Measurements from ENCODE around the gene SCG2. TPM values are rescaled to one million over a fixed set of nuclear protein-coding genes. Genes with fewer than 3 reads are reported as not detected.
"Not testable (repeated sequence)": the region's sequence is repeated elsewhere in the genome, so short reads cannot be mapped to it uniquely, and the experiment has no call there.

Gene SCG2
- total RNA-seq, 1 experiment from 2014 or later = 2.2 TPM

DNA sequence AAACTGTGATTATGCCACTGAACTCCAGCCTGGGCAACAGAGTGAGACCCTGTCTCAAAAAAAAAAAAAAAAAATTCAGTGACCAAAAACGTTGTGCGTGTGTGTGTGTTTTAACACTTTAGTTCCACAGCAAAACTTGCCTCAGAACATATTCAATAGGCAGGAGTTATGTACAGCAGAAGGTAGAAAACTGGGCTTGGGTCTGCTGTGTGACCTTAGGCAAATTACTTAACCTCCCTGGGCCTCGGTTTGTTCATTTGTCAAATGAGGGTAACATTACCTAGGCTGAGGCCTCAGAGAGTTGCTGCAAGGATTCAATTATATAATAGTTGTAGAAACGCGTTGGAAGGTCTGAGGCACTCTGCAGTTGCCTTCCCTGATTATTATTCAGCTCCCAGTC is 10.3 kb upstream of the SCG2 start:
- DNase-seq (ENCODE audit: low spot score) = no peak

DNA sequence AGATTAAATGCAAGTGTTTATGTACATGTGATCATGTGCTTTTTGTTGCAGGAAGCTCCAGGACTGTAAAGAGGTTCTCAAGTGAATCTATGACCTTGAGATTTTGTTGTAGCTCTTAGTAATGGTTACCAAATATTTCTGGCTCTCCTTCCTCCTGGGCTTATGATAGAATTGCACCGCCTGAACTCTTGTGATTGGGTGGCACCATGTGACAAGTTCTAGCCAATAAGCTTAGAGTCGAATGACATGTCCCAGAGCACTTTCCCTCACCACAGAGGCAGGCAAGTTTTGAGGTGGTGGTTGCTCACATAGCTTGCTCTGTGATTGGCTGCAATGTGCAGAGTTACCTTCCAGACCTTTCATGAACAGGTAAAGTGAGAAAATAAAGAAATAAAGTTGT is 8.9 kb upstream of the SCG2 start:
- DNase-seq (ENCODE audit: low spot score) = no peak

DNA sequence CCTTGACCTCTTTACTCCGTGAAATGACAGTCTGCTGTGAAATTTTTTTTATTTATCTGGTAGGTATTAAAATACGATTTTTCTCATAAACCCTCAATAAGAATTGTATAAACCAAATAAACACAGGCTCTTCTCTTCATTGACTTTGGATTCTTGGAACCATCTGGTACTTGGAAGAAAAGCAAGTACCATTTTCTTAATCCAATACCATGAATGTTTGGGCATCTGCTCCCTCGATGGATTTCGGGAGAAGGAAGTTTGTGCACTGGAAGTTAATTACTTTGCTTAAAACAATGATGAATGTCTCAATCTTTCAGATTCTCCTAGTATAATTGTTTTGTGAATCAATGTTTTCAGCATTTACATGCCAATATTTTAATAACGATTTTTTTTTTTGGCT is 5.3 kb upstream of the SCG2 start:
- DNase-seq (ENCODE audit: low spot score) = no peak

DNA sequence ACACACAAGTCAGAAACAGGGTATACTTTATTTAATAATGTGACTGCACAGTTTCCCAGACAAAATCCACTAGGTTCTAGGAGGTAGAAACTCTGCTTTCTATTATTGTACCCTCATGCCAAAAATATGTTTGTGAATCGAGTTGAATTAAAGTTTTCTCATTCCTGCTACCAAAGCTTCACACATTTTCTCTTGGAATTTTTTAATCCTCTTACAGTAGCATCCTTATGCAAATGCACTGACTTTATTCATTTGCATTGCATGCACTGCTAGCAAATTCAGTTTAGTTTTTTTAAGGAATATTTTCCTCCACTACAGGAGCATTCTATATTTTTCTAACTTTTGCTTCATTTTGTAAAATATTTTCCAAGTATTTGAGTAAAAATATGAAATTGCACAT is 4.8 kb upstream of the SCG2 start:
- no peak for DNase-seq (ENCODE audit: low spot score)

DNA sequence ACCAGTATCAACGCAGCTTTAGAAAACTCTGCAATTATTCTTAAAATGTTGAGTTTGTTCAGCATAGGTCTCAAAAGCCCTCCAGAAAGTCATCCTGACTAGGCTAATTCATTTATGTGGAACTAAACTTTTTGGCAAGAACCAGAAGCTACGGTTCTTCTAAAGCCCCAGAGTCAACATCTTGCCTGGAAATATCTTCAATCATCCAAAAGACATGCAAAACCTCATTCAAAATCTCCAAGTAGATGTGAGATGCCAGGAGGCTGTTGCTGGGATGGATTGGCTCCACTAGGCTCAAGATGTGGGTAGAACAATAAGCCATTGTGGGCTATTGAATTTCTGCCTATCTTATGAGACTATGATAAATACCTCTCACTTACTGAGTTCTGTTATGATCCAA is 2.1 kb upstream of the SCG2 start:
- DNase-seq (ENCODE audit: low spot score) = no peak

DNA sequence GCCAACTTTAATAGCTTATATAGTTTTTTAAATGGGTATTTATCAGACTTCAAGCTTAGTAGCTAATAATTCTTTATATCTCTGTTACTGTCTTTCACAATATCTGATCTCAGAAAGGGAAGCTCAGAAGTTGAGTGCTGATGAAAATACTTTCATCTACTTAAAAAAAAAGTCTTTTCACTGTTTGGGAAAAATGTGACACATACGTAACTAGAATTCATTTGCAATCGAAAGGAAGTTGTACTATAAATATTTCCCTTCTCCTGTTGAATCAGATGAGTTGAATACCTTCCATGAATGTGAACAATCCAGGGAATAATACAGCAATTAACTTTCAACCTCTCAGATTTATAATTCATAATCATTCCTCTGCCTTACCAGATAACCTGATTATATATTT is 811 bp upstream of the SCG2 start:
- no peak for DNase-seq (ENCODE audit: low spot score)

DNA sequence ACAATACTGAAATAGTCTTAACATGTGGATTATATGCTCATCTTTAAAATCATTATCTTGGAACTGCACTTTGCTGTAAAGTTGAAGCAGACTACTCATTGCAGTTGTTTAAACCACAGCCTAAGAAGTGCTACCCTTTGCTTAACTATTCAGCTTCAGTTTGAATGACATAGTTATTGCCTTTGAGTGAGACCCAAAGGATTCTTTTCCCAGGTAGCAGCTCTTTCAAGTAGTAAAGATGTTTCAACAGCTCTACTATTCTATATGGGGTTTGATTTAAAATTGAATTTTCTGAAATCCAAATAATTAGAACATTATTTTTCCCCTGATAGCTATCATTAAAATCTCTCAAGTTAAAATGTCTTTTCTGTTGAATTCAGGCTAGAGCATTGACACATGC is 1.1 kb downstream of the SCG2 start:
- no peak for DNase-seq (ENCODE audit: low spot score)

DNA sequence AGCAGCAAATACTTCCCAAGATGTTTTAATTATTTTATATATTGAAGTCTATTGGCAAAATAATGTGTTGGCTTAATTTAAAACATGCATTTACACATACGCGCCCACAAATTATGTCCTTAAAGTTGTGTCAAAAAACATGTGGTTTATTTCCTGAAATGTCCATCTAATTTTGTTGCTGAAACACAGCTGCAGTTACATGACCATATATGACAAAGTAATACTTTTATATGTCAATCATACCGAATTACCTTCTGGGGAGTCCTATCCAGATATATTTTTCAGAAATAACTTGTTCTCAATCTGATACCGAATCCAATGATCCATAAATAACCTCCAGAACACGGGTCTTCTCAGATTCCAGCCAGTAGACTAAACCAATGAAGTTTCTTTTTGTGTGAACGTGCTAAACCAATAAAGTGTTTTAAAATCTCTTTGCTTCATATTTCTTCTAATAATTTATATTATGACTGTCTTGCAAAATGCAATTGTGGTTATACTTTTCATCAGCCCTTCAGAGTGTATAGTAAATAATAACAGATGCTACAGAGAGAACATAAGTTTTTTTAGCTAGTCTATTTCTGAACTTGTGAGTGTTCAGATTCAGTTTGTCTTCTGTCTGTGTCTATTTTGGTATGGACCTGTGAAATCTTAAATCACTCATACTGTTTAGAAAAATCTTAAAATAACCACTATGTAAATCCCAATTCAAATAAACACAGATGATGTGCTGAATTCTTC is 2.4 kb downstream of the SCG2 start:
- DNase-seq (ENCODE audit: low spot score) = no peak

DNA sequence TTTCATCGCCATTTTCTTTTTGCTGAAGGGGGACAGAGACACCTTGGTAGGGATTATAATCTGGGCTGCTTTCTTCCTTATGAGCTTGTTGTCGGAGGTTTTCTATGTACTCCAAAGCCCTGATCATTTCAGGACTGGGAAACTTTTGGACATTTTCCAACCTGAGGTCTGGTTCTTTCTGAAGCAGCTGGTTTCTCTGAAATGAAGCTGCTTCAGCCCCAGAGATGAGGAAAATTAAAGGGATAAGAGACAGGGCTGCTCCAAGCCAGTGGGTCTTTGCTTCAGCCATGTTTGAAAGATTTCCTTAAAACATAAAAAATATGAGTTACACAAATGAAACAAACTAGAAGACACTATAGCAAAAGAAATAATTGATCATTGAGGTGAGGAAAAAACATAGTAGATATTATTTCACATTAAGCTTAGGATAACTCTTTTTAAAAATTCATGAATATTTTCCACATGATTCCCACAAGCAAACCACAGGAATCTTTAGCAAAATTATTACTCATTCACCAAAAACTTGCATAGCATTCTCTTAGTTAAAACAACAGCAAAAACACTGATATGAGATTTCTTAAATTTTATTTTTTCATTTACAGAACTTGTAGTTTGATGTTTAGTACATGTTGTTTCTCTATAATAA is 3.0 kb downstream of the SCG2 start:
- DNase-seq (ENCODE audit: low spot score) = peak; percentile 60

DNA sequence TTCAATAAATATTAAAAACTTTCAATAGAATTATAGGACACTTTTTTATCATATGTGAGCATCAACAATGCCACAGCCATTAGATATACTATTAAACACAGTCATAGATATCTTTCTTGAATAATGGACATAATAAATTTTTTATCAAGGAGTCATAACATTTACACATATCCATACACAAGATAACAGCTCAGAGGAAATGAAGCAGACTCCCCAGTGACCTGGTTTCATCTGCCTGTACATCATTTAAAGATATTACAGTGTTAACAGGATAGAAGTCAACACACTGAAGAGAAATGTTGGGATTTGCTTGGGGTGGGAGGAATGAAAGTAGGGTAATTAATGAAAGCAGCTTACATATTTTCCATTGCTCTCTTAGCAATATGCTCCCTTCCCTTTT is 5.1 kb downstream of the SCG2 start:
- DNase-seq (ENCODE audit: low spot score) = no peak

DNA sequence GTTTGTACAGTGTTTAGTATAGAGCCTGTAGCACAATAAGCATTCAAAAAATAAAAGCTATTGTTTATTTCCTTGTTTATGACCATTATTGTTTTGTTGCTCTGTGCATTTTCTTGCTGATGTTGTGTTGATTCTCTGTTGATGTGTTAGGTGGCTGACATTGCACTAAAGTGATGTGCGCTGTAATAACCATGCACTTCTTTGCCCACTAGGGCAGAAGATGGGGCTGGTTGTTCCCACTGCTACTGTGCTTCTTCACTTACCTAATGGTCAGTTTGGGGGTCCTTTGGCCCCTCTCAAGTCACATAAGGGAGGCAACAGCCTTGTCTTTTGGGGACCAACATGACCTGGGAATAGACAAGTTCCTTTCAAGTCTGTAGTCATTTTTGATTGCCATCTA is 6.0 kb downstream of the SCG2 start:
- DNase-seq (ENCODE audit: low spot score) = no peak

DNA sequence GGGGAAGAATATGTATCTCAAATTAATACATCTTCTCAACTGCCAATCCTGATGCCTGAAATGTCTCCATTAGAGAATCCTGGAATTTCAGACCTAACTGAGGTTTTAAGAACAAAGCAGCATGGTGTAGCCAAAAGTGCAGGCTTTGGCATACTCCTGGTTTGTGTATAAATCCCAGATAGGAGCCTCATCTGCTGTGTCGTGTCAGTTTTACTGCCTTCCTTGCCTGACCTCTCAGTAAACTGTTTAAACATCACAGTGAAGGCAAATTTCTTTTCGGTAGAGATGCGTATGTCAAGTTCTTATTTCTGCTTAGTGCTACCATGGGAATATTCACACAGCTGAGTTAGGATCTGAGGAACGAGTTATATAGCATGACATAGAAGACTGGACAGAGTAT is 7.3 kb downstream of the SCG2 start:
- no peak for DNase-seq (ENCODE audit: low spot score)

DNA sequence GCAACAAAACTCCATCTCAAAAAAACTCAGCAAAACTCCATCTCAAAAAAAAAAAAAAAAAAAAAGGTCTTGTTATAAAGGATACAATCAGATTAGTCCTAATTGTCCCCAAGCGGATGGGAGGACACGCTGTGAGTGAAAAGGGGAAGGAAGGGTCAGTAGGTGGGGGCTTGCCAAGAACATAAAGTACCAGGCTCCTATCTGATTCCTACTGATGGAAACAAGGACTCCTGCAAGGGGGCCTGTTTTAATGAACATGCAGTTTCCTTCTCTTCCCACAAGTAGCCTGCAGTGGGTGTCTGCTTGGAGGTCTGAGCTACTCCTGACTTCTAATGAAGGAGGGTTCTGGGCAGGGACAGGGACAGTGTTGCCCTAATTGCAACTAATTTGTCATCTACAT is 7.9 kb downstream of the SCG2 start:
- DNase-seq (ENCODE audit: low spot score) = no peak

DNA sequence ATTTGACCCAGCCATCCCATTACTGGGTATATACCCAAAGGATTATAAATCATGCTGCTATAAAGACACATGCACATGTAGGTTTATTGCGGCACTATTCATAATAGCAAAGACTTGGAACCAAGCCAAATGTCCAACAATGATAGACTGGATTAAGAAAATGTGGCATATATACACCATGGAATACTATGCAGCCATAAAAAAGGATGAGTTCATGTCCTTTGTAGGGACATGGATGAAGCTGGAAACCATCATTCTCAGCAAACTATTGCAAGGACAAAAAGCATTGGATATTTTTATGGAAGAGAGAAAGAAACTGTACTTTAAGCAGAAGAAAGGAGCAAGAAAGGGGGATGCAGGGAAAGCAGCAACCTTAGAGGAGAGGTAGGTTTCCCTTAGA is 9.5 kb downstream of the SCG2 start:
- not testable (repeated sequence) for DNase-seq (ENCODE audit: low spot score)

DNA sequence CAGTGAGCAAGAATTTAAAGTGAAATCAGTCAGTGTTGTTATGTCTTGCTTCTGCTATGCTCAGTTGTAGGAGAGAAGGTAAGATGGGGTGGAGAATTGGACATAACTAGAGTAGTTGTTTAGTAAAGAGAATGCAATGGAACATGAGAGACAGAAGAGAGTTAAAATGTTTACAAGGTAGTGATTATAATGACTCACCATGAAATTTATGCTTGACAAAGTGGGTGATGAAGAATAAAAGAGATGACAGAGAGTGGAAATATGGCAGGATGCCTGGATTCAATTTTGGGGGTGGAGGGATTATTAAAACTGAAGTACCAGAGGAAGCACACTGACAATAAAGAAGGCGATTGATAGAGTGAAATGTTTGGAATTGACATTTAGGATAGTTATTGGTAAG is 10.6 kb downstream of the SCG2 start:
- DNase-seq (ENCODE audit: low spot score) = peak; percentile 43

DNA sequence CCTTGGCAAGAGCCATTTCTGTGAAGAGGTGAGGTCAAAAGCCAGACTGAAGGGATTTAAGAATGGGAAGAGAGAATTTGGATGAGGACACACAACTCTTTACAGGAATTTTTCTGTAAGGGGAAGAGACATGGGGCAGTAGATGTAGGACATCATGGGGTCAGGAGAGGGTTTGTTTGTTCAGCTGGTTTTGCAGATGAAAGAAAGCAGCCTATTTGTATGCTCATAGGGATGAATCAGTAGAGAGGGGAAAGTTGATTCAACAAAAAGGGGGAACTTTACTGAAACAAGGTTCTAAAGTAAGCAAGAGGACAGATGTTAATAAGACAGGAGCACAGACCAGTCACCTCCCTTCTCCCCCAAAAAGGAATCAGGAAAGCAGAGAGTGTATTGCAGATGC is 11.2 kb downstream of the SCG2 start:
- DNase-seq (ENCODE audit: low spot score) = peak; percentile 24

DNA sequence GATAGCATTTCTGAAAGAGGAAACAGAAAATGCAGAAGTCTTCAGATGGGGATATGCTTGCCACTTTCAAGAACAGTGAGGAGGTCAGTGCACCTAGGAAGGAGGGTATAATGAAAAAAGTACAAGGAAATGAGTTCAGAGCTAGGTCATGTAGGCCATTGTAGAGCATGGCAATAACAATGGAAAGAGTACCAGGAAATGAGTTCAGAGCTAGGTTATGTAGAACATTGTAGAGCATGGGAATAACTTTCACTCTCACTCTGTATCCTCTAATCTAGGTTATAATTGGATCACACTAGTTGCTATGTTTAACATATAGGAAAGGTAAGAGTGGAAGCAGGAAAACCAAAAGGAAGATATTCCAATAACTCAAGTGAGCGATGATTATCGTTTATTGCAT is 12.3 kb downstream of the SCG2 start:
- DNase-seq (ENCODE audit: low spot score) = no peak

DNA sequence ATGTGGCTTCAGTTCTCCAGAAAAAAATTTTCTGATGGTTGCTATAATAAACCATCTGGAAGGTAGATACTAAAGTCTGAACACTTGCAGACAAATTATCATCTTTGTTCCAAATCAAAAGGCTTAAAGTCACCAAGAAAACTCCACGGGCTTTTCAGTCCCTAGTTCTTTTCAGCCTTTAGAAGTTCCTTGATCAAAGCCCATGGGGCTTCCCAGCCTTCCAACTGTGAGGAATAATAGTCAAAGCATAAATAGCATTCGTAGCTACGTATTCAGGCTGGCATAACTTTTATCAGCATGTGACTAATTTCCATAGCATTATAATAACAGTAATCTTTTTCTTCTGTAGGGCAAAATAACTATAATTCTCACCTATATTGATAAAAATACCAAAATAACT is 13.9 kb downstream of the SCG2 start:
- DNase-seq (ENCODE audit: low spot score) = no peak

DNA sequence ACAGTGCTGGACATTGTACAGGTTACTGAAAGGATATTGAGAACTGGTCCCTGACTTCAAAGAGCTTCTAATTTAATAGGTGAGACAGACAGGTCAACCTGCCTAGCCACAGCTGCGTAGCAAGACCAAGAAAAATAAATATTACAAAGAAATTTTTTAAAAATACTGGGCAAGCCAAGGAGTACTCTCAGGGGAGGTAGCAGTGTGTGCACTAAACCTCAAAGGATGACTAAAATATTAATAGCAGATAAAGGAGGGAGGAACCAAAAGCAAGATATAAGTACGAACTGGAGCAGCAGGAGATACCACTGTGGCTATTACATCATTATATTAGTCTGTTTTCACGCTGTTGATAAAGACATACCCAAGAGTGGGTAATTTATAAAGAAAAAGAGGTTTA is 14.9 kb downstream of the SCG2 start:
- DNase-seq (ENCODE audit: low spot score) = no peak

DNA sequence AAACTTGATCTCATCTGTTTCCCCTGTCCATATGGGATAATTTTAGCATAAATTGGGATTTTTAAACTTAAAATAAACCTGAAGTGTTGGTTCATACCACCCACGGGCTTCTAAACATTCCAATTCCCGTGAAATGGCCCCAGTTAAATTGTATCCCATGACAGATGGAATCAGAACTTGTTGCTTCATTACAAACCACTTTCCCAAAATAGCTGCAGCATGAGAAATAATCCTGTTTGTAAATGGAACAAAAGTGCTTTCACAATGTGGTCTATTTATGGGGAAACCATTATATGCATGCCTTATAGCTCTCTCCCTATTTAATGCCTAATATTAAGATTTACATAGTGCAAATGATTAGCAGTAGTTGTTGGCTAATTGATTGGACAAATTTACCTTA is 15.9 kb downstream of the SCG2 start:
- no peak for DNase-seq (ENCODE audit: low spot score)

DNA sequence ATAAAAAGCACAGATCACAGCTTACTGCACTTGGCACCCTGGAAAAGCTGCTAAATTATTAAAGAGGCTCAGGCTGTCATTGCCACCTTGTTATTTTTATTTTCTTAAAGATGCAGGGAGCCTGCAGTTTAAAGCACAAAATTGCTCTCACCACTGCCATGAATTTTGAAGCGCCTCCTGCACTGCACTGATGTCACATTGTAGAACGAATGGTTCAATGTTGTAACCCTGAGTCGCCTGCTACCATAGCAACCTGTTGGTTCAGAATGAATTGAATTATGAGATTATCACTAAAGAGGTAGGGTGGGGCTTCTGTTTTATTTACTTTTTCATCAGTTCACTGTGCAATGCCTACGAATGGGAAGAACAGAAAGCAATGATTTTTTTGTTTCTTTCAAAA is 16.5 kb downstream of the SCG2 start:
- no peak for DNase-seq (ENCODE audit: low spot score)

DNA sequence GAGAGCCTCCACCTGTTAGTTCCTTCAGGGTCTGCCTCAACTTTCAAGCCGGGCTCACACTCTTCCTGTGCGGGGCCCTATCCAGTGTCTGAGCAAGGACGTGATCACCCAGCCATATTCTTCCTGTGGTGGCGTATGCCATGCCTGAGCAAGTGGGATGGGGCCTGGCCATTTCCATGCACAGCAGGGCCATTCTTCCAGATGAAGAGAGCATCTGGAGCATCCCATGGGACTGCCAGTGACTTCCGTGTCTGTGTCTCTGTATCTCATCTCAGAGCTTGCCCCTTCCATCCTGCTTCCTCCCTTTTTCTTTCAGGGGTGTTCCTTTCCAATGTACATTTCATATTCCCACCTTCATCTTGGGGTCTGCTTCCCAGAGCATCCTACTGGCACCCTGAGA is 20.2 kb downstream of the SCG2 start:
- no peak for DNase-seq (ENCODE audit: low spot score)

DNA sequence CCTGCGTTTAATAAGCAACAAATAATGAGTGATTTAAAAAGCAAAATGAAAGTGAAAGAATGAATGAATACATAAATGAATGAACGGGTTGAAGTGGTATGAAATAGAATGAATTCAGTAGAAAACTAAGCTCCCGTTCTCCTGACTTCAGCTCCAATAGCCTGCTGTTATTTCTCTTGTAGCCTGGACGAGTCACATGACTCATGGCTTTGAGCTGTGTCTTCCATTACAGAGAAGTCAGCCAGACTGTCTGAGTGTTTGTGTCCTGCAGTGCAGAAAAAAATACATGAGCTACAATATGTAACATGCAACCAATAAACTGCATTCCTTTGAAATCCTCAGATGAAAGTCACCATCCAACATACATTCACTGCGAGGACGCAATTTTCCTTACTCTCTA is 21.2 kb downstream of the SCG2 start:
- peak; percentile 44 for DNase-seq (ENCODE audit: low spot score)

DNA sequence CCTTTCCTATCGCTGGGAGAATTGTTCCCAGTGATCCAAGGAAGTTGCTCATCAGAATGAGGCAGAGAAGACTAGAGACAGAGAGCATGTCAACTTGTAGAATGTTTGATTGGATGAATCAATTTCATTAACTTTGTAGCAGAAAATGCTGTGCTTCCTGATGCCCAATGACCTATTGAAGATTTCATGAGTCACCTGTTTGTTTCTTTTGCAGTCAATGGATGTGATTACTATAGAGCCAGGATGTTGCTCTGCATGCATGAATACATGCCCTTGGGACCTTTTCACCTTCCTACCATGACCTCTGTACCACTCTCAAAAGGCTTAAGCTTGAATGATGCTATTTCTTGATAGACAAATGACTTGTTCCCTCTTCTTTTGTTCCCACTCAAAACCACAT is 23.3 kb downstream of the SCG2 start:
- DNase-seq (ENCODE audit: low spot score) = no peak
